Measurements from ENCODE around the gene ULK4.

Gene ULK4

GRCh38 chr3:41370307-41370706, 591.6 kb downstream of the ULK4 start:
- no peak for TF ChIP-seq CTCF (IDR thresholded peaks at IDR 0.05)
- Histone ChIP-seq H3K36me3 (no peaks in the 10 kb centered on the region), H3K27ac (no peak overlapping the region), H3K4me3 (ENCODE audit: low read depth in 1 of 2, low read length in 1 of 2) (no peak overlapping the region), H3K9me3 (no peaks in the 10 kb centered on the region), H3K4me1 (ENCODE audit: control insufficient read depth in 1 of 2, insufficient read depth in 1 of 2, low read depth in 1 of 2, low read length in 1 of 2) (peaks cover 0 to 3% of the 10 kb centered on the region in 2 experiments), H3K27me3 (no peaks in the 10 kb centered on the region)

GRCh38 chr3:41369838-41370237, 592.1 kb downstream of the ULK4 start:
- H3K27ac ChIP-seq: no peak overlapping the region
- no peak overlapping the region for H3K4me3 ChIP-seq (ENCODE audit: low read depth in 1 of 2, low read length in 1 of 2)
- H3K4me1 ChIP-seq (ENCODE audit: control insufficient read depth in 1 of 2, insufficient read depth in 1 of 2, low read depth in 1 of 2, low read length in 1 of 2): peaks cover 0 to 3% of the 10 kb centered on the region in 2 experiments
- no peaks in the 10 kb centered on the region for H3K36me3 ChIP-seq
- no peaks in the 10 kb centered on the region for H3K9me3 ChIP-seq
- TF ChIP-seq CTCF (IDR thresholded peaks at IDR 0.05): no peak
- H3K27me3 ChIP-seq: no peaks in the 10 kb centered on the region

- H3K9me3 ChIP-seq: no peaks in the 10 kb centered on the region
- H3K27ac ChIP-seq: no peak overlapping the region
- H3K4me1 ChIP-seq (ENCODE audit: control insufficient read depth in 1 of 2, insufficient read depth in 1 of 2, low read depth in 1 of 2, low read length in 1 of 2): peaks cover 0 to 3% of the 10 kb centered on the region in 2 experiments
- no peak overlapping the region for H3K4me3 ChIP-seq (ENCODE audit: low read depth in 1 of 2, low read length in 1 of 2)
- no peaks in the 10 kb centered on the region for H3K27me3 ChIP-seq
- no peak for TF ChIP-seq CTCF (IDR thresholded peaks at IDR 0.05)
- H3K36me3 ChIP-seq: no peaks in the 10 kb centered on the region
Observed at GRCh38 chr3:41365973-41366372, 595.9 kb downstream of the ULK4 start.

- Histone ChIP-seq H3K4me1 (ENCODE audit: control insufficient read depth in 1 of 2, insufficient read depth in 1 of 2, low read depth in 1 of 2, low read length in 1 of 2) (no peaks in the 10 kb centered on the region), H3K4me3 (ENCODE audit: low read depth in 1 of 2, low read length in 1 of 2) (no peak overlapping the region), H3K36me3 (no peaks in the 10 kb centered on the region), H3K27ac (no peak overlapping the region), H3K9me3 (no peaks in the 10 kb centered on the region), H3K27me3 (no peaks in the 10 kb centered on the region)
- no peak for TF ChIP-seq CTCF (IDR thresholded peaks at IDR 0.05)
Observed at GRCh38 chr3:41364736-41365135, 597.2 kb downstream of the ULK4 start.

GRCh38 chr3:41363830-41364523, 597.9 kb downstream of the ULK4 start:
- Histone ChIP-seq H3K4me3 (ENCODE audit: low read depth in 1 of 2, low read length in 1 of 2) (no peak overlapping the region), H3K27ac (no peak overlapping the region), H3K36me3 (no peaks in the 10 kb centered on the region), H3K4me1 (ENCODE audit: control insufficient read depth in 1 of 2, insufficient read depth in 1 of 2, low read depth in 1 of 2, low read length in 1 of 2) (no peaks in the 10 kb centered on the region), H3K27me3 (no peaks in the 10 kb centered on the region), H3K9me3 (no peaks in the 10 kb centered on the region)
- no peak for TF ChIP-seq CTCF (IDR thresholded peaks at IDR 0.05)

All from neutrophil (primary cell).